Neural cell (in vitro differentiated cells): ENCODE data around the gene TAPBP.

Experiments
- EP300 ChIP-seq: fragments of 450-650 bp; conservative IDR thresholded peaks from 2 replicates; pipeline ENCODE4 v1.6.1; 2014; ENCODE audit warnings: antibody characterized with exemption, mild to moderate bottlenecking, moderate library complexity; ENCODE audit not compliant: poor library complexity, severe bottlenecking
- EZH2 ChIP-seq: fragments of 200-600, 300-800 bp; shearing (Covaris generic), sonication (generic); IDR thresholded peaks from 2 replicates; pipeline ENCODE4 v1.6.1; 2014; ENCODE audit warnings: antibody characterized with exemption, low read length, borderline replicate concordance, mild to moderate bottlenecking; ENCODE audit not compliant: insufficient read depth, poor library complexity, severe bottlenecking
- POLR2AphosphoS5 ChIP-seq: IDR thresholded peaks from 2 replicates; pipeline ENCODE4 v1.6.1; 2012
- RAD21 ChIP-seq: fragments of 450-650 bp; conservative IDR thresholded peaks from 2 replicates; pipeline ENCODE4 v1.6.1; 2014; ENCODE audit warnings: antibody characterized with exemption, mild to moderate bottlenecking, moderate library complexity
- SMC3 ChIP-seq: fragments of 450-650 bp; conservative IDR thresholded peaks from 2 replicates; pipeline ENCODE4 v1.6.1; 2014; ENCODE audit warnings: antibody characterized with exemption, mild to moderate bottlenecking, moderate library complexity; ENCODE audit not compliant: poor library complexity
- TAF1 ChIP-seq: IDR thresholded peaks from 2 replicates; pipeline ENCODE4 v1.6.1; 2012; ENCODE audit warnings: low read depth
- TF ChIP-seq, protein P1 (sequence below): fragments of 450-650 bp; IDR thresholded peaks from 2 replicates; pipeline ENCODE4 v1.5.1; 2014; ENCODE audit warnings: antibody characterized with exemption, mild to moderate bottlenecking, moderate library complexity; ENCODE audit not compliant: poor library complexity, severe bottlenecking
- TF ChIP-seq, protein P2 (sequence below): IDR thresholded peaks from 2 replicates; pipeline ENCODE4 v1.6.1; 2012; ENCODE audit warnings: borderline replicate concordance

DNA sequence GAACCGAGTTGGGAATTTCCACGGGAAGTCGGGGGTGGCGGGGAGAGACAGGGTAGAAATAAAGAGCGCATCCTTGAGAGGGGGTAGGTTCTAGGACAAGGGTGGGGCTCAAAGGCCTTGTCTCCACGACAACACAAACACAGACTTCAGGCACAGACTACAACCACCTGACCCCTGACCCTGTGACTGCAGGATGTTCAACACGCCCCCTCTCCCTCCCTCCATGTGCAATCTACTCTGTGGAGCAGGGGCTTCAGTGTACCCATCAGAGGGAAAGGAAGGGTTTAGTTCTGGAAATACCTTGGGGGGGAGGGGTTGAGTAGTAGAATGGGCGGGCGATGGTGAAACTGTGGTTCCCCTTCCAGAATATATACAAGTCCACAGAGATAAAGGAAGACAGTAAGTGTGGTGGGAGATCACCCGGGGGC, 651 bp upstream of the TAPBP start:
- TF ChIP-seq EZH2 = no peak
- TF ChIP-seq, protein P1, sequence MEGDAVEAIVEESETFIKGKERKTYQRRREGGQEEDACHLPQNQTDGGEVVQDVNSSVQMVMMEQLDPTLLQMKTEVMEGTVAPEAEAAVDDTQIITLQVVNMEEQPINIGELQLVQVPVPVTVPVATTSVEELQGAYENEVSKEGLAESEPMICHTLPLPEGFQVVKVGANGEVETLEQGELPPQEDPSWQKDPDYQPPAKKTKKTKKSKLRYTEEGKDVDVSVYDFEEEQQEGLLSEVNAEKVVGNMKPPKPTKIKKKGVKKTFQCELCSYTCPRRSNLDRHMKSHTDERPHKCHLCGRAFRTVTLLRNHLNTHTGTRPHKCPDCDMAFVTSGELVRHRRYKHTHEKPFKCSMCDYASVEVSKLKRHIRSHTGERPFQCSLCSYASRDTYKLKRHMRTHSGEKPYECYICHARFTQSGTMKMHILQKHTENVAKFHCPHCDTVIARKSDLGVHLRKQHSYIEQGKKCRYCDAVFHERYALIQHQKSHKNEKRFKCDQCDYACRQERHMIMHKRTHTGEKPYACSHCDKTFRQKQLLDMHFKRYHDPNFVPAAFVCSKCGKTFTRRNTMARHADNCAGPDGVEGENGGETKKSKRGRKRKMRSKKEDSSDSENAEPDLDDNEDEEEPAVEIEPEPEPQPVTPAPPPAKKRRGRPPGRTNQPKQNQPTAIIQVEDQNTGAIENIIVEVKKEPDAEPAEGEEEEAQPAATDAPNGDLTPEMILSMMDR = no peak
- no peak for TF ChIP-seq RAD21
- TF ChIP-seq POLR2AphosphoS5 = no peak
- TF ChIP-seq, protein P2, sequence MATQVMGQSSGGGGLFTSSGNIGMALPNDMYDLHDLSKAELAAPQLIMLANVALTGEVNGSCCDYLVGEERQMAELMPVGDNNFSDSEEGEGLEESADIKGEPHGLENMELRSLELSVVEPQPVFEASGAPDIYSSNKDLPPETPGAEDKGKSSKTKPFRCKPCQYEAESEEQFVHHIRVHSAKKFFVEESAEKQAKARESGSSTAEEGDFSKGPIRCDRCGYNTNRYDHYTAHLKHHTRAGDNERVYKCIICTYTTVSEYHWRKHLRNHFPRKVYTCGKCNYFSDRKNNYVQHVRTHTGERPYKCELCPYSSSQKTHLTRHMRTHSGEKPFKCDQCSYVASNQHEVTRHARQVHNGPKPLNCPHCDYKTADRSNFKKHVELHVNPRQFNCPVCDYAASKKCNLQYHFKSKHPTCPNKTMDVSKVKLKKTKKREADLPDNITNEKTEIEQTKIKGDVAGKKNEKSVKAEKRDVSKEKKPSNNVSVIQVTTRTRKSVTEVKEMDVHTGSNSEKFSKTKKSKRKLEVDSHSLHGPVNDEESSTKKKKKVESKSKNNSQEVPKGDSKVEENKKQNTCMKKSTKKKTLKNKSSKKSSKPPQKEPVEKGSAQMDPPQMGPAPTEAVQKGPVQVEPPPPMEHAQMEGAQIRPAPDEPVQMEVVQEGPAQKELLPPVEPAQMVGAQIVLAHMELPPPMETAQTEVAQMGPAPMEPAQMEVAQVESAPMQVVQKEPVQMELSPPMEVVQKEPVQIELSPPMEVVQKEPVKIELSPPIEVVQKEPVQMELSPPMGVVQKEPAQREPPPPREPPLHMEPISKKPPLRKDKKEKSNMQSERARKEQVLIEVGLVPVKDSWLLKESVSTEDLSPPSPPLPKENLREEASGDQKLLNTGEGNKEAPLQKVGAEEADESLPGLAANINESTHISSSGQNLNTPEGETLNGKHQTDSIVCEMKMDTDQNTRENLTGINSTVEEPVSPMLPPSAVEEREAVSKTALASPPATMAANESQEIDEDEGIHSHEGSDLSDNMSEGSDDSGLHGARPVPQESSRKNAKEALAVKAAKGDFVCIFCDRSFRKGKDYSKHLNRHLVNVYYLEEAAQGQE = no peak
- TF ChIP-seq TAF1 = no peak
- TF ChIP-seq EP300 = no peak
- TF ChIP-seq SMC3 = no peak
